Transverse colon (tissue), 3 donors: ENCODE measurements around the gene CDC42BPB.

ENCODE experiments used
- CTCF ChIP-seq, 5 experiments: fragments of 200-600 bp in 3 of 5; fragments of 450-650 bp in 2 of 5; sonication (generic) in 3 of 5; IDR thresholded peaks; 1 replicate in 2 of 5; 2 replicates in 3 of 5; pipeline ENCODE4 v1.5.1; 2016 to 2017; ENCODE audit warnings: antibody characterized with exemption in 5 of 5, inconsistent platforms in 3 of 5, mild to moderate bottlenecking in 2 of 5, moderate library complexity in 1 of 5
- POLR2A ChIP-seq: fragments of 450-650 bp; IDR thresholded peaks from one replicate; pipeline ENCODE4 v1.6.1; 2016; ENCODE audit warnings: antibody characterized with exemption, mild to moderate bottlenecking, moderate library complexity

- TF ChIP-seq POLR2A, result no peak
- TF ChIP-seq CTCF (IDR thresholded peaks at IDR 0.05), result no peak
Measured at GRCh38 chr14:103000291-103000921, 56.9 kb downstream of the CDC42BPB start.
